ENCODE results near the gene CCDC7.

GRCh38 chr10:32731527-32731926 lies 285.6 kb downstream of the CCDC7 start:
- TF ChIP-seq POLR2A (IDR thresholded peaks at IDR 0.05; ENCODE audit: low read depth, low read length), result no peak
- TF ChIP-seq TAF1 (IDR thresholded peaks at IDR 0.05; ENCODE audit: borderline replicate concordance, low read depth, low read length), result no peak
- no peak for TF ChIP-seq POLR2AphosphoS5 (IDR thresholded peaks at IDR 0.05; ENCODE audit: low read depth, low read length)

All from GM12892 (cell line).